Fibroblast of mammary gland (primary cell): ENCODE data around the gene FMC1.

Experiments used
- DNase-seq: peaks from one replicate; pipeline ENCODE4 v3.0.0-alpha.2; 2010; ENCODE audit warnings: low read depth
- H3K4me3 ChIP-seq: 2 replicates; pipeline ENCODE4 v1.5.1; 2011; ENCODE audit warnings: low read depth, mild to moderate bottlenecking, low read length, moderate library complexity; ENCODE audit not compliant: control insufficient read depth
- TF ChIP-seq, protein P1 (sequence below): conservative IDR thresholded peaks from 2 replicates; pipeline ENCODE4 v1.5.1; 2011; ENCODE audit warnings: low read depth, low read length, inconsistent platforms; ENCODE audit not compliant: control insufficient read depth, insufficient read depth

The FMC1 gene

DNA sequence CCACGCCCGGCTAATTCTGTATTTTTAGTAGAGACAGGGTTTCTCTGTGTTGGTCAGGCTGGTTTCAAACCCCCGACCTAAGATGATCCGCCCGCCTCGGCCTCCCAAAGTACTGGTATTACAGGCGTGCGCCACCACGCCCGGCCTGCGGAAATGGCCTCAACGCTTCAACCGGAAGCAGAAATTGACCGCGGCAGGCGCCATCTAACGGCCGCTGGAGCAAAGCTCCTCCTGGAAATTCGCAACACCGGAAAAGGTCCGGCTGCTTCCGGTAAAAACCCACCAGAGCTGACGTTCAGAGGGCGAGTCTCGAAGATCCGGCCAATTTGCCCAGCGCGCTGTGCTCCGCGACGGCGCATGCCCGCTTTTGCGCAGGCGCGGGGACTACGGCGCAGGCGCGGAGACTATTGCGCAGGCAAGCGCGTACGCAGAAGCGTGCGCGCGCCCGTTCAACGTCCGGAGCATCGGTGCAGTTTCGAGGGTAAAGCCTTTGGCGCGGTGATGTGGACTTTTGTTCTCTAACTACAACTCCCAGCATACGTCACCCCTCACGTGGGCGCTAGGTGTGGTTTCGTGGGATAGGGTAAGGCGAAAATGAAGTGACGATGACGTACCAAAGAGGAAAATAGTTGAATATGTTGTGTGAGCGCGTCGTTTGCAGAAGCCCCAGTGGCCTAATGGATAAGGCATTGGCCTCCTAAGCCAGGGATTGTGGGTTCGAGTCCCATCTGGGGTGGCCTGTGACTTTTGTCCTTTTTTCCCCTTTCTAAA, 915 bp upstream of the FMC1 start:
- TF ChIP-seq, protein P1, sequence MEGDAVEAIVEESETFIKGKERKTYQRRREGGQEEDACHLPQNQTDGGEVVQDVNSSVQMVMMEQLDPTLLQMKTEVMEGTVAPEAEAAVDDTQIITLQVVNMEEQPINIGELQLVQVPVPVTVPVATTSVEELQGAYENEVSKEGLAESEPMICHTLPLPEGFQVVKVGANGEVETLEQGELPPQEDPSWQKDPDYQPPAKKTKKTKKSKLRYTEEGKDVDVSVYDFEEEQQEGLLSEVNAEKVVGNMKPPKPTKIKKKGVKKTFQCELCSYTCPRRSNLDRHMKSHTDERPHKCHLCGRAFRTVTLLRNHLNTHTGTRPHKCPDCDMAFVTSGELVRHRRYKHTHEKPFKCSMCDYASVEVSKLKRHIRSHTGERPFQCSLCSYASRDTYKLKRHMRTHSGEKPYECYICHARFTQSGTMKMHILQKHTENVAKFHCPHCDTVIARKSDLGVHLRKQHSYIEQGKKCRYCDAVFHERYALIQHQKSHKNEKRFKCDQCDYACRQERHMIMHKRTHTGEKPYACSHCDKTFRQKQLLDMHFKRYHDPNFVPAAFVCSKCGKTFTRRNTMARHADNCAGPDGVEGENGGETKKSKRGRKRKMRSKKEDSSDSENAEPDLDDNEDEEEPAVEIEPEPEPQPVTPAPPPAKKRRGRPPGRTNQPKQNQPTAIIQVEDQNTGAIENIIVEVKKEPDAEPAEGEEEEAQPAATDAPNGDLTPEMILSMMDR = peak; percentile 75
- DNase-seq = peak; percentile 99
- H3K4me3 ChIP-seq = peak overlapping the region; percentile 94

DNA sequence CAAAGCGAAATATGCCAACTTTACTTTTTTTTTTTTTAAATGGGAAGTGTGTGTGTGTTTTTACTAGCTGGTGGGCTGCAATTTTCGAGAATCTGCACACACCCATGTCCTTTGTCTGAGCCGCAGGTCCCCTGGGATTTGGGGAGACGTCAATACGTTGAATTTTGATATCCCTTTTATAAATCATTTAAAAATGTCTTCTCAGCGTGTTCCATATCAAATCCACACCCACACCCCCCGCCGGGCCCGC, 404 bp upstream of the FMC1 start:
- TF ChIP-seq, protein P1 = no peak
- peak overlapping the region; percentile 94 for H3K4me3 ChIP-seq
- no peak for DNase-seq

DNA sequence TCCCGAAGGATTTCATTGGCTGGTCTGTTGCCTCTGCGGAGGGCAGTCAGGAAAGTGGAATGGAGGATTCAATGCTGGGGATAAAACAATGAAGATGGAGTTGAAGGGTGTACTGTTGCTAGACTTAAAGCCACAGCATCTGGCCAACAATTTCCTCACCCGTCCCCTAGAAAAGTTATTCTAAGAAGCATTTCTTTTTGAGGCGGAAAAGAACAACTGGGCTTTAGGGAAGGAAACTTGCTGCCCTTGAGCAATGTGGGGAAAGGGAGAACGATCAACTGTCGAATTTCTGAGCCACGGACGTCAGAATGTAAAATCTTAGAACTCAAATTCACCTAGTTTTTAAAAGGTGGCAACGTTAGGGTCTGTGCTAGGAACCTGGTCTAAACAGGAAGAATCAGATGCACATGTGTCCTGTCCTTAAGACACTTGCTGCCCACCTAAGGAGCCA, 664 bp downstream of the FMC1 start:
- DNase-seq = no peak

GRCh38 chr7:139345042-139345441, 3.9 kb downstream of the FMC1 start:
- H3K4me3 ChIP-seq = no peak overlapping the region
- TF ChIP-seq, protein P1 = no peak
- no peak for DNase-seq

More for the DNA sequence above, 664 bp downstream of the FMC1 start:
- TF ChIP-seq, protein P1 = no peak
- H3K4me3 ChIP-seq = peak overlapping the region; percentile 94

GRCh38 chr7:139351027-139351426, 9.9 kb downstream of the FMC1 start:
- DNase-seq = no peak

GRCh38 chr7:139354729-139355128, 13.6 kb downstream of the FMC1 start:
- TF ChIP-seq, protein P1 = no peak
- no peak overlapping the region for H3K4me3 ChIP-seq
- no peak for DNase-seq

More at GRCh38 chr7:139351027-139351426, 9.9 kb downstream of the FMC1 start:
- H3K4me3 ChIP-seq = no peak overlapping the region
- TF ChIP-seq, protein P1 = no peak
